WTC11 (cell line): ENCODE data around the gene BTBD2. TPM values are rescaled to one million over a fixed set of nuclear protein-coding genes. Genes with fewer than 3 reads are reported as not detected.

ENCODE experiments used
- ATAC-seq: fragments of 200-7000 bp; cut with Tn5 transposase; 2 replicates; pipeline ENCODE4 v1.10.0; 2021; ENCODE audit warnings: mild to moderate bottlenecking, moderate library complexity
- CTCF ChIA-PET: fragments of 300-600 bp; sonication (Branson Sonifier 250); formaldehyde crosslinking; loops from one replicate; lab custom pipeline; 2021; ENCODE audit warnings: antibody characterized with exemption; lab: Charles Lee
- POLR2A ChIA-PET: fragments of 350-600 bp; sonication (Branson Sonifier 250); formaldehyde crosslinking; loops from one replicate; lab custom pipeline; 2021; ENCODE audit warnings: antibody characterized with exemption; lab: Charles Lee
- DNase-seq: peaks from one replicate; pipeline ENCODE4 v3.0.0; 2021; ENCODE audit warnings: low spot score
- H3K27ac Mint-ChIP-seq: 2 replicates; pipeline ENCODE4 v1.8.0; 2021; ENCODE audit warnings: mixed read lengths
- H3K27me3 Mint-ChIP-seq: 2 replicates; pipeline ENCODE4 v1.8.0; 2021; ENCODE audit warnings: low read depth, mild to moderate bottlenecking, moderate library complexity, mixed read lengths
- H3K36me3 Mint-ChIP-seq: 2 replicates; pipeline ENCODE4 v1.8.0; 2021; ENCODE audit warnings: mixed read lengths
- H3K4me1 Mint-ChIP-seq: 2 replicates; pipeline ENCODE4 v1.8.0; 2022; ENCODE audit warnings: mixed read lengths
- H3K4me3 Mint-ChIP-seq: 2 replicates; pipeline ENCODE4 v1.8.0; 2021; ENCODE audit warnings: mild to moderate bottlenecking, moderate library complexity, mixed read lengths
- H3K9me3 Mint-ChIP-seq: 2 replicates; pipeline ENCODE4 v1.8.0; 2021; ENCODE audit warnings: mixed read lengths
- CREB1 ChIP-seq: sonication (generic); formaldehyde crosslinking; IDR thresholded peaks from 2 replicates; pipeline ENCODE4 v1.8.0; 2023; ENCODE audit warnings: mild to moderate bottlenecking, missing genetic modification reagents
- GABPB1 ChIP-seq: sonication (generic); formaldehyde crosslinking; IDR thresholded peaks from 2 replicates; pipeline ENCODE4 v1.8.1; 2023; ENCODE audit warnings: mild to moderate bottlenecking, missing genetic modification reagents
- JUN ChIP-seq: sonication (generic); formaldehyde crosslinking; IDR thresholded peaks from 2 replicates; pipeline ENCODE4 v1.8.0; 2023; ENCODE audit warnings: mild to moderate bottlenecking, missing genetic modification reagents
- RORB ChIP-seq: fragments of 250-450 bp; sonication (Bioruptor Pico); IDR thresholded peaks from 2 replicates; pipeline ENCODE4 v1.9.0; 2021; ENCODE audit warnings: mild to moderate bottlenecking
- SMAD4 ChIP-seq: sonication (generic); formaldehyde crosslinking; IDR thresholded peaks from 2 replicates; pipeline ENCODE4 v1.8.0; 2022; ENCODE audit warnings: mild to moderate bottlenecking, missing genetic modification reagents
- ZNF121 ChIP-seq: sonication (generic); formaldehyde crosslinking; IDR thresholded peaks from 2 replicates; pipeline ENCODE4 v1.8.0; 2023; ENCODE audit warnings: missing genetic modification reagents
- ZNF263 ChIP-seq: sonication (generic); formaldehyde crosslinking; IDR thresholded peaks from 2 replicates; pipeline ENCODE4 v1.8.1; 2022; ENCODE audit warnings: low read depth, mild to moderate bottlenecking, moderate library complexity, missing genetic modification reagents
- total RNA-seq: library from RNA; stranded (reverse); gene quantifications from 3 replicates; pipeline ENCODE4 v1.2.3, GENCODE V29; 2021
- TF ChIP-seq, protein P1 (sequence below): fragments of 250-450 bp; sonication (Bioruptor Pico); IDR thresholded peaks from 2 replicates; pipeline ENCODE4 v1.9.0; 2021; ENCODE audit warnings: mild to moderate bottlenecking
- TF ChIP-seq, protein P2 (sequence below): sonication (generic); formaldehyde crosslinking; IDR thresholded peaks from 2 replicates; pipeline ENCODE4 v1.8.0; 2023; ENCODE audit warnings: missing genetic modification reagents
- TF ChIP-seq, protein P3 (sequence below): fragments of 250-450 bp; sonication (Bioruptor Pico); IDR thresholded peaks from 2 replicates; pipeline ENCODE4 v1.9.0; 2021; ENCODE audit warnings: mild to moderate bottlenecking
- TF ChIP-seq, protein P4 (sequence below): sonication (generic); formaldehyde crosslinking; IDR thresholded peaks from 2 replicates; pipeline ENCODE4 v1.8.0; 2023; ENCODE audit warnings: mild to moderate bottlenecking, missing genetic modification reagents
- TF ChIP-seq, protein P5 (sequence below): fragments of 250-450 bp; sonication (Bioruptor Pico); IDR thresholded peaks from 2 replicates; pipeline ENCODE4 v1.8.0; 2021; ENCODE audit warnings: mild to moderate bottlenecking
- TF ChIP-seq, protein P6 (sequence below): sonication (generic); formaldehyde crosslinking; IDR thresholded peaks from 2 replicates; pipeline ENCODE4 v1.8.0; 2022; ENCODE audit warnings: mild to moderate bottlenecking, missing genetic modification reagents
- TF ChIP-seq, protein P7 (sequence below): fragments of 200-600 bp; IDR thresholded peaks from 2 replicates; pipeline ENCODE4 v1.8.0; 2022; ENCODE audit warnings: antibody characterized with exemption
- TF ChIP-seq, protein P8 (sequence below): sonication (generic); formaldehyde crosslinking; IDR thresholded peaks from 2 replicates; pipeline ENCODE4 v1.8.0; 2023; ENCODE audit warnings: missing genetic modification reagents, mild to moderate bottlenecking, borderline replicate concordance

Gene BTBD2
- total RNA-seq, 1 experiment from 2014 or later = 106 TPM

DNA sequence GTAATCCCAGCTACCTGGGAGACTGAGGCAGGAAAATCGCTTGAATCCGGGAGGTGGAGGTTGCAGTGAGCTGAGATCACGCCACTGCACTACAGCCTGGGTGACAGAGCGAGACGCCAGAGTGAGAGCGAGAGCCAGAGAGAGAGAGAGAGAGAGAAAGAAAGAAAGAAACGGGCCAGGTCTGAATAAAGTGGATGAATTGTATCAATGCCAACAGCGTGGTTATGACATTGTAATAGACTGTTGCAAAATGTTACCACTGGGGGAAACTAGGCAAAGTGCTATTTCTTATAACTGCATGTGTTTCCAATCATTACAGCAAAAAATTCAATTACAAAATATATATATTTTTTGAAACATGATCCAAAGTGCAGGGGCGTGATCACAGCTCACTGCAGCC lies 11.8 kb upstream of the BTBD2 start:
- peaks cover 10% of the 10 kb centered on the region for H3K36me3 Mint-ChIP-seq
- no peak for ATAC-seq
- H3K4me3 Mint-ChIP-seq = no peak overlapping the region
- CTCF ChIA-PET = no interaction called here
- H3K4me1 Mint-ChIP-seq = peaks cover 9% of the 10 kb centered on the region
- H3K27ac Mint-ChIP-seq = no peak overlapping the region
- H3K27me3 Mint-ChIP-seq = peaks cover 13% of the 10 kb centered on the region
- TF ChIP-seq, protein P1, sequence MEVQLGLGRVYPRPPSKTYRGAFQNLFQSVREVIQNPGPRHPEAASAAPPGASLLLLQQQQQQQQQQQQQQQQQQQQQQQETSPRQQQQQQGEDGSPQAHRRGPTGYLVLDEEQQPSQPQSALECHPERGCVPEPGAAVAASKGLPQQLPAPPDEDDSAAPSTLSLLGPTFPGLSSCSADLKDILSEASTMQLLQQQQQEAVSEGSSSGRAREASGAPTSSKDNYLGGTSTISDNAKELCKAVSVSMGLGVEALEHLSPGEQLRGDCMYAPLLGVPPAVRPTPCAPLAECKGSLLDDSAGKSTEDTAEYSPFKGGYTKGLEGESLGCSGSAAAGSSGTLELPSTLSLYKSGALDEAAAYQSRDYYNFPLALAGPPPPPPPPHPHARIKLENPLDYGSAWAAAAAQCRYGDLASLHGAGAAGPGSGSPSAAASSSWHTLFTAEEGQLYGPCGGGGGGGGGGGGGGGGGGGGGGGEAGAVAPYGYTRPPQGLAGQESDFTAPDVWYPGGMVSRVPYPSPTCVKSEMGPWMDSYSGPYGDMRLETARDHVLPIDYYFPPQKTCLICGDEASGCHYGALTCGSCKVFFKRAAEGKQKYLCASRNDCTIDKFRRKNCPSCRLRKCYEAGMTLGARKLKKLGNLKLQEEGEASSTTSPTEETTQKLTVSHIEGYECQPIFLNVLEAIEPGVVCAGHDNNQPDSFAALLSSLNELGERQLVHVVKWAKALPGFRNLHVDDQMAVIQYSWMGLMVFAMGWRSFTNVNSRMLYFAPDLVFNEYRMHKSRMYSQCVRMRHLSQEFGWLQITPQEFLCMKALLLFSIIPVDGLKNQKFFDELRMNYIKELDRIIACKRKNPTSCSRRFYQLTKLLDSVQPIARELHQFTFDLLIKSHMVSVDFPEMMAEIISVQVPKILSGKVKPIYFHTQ = no peak
- TF ChIP-seq, protein P2, sequence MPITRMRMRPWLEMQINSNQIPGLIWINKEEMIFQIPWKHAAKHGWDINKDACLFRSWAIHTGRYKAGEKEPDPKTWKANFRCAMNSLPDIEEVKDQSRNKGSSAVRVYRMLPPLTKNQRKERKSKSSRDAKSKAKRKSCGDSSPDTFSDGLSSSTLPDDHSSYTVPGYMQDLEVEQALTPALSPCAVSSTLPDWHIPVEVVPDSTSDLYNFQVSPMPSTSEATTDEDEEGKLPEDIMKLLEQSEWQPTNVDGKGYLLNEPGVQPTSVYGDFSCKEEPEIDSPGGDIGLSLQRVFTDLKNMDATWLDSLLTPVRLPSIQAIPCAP = no peak
- TF ChIP-seq GABPB1 (CRISPR knock-in tag) = no peak
- TF ChIP-seq, protein P3, sequence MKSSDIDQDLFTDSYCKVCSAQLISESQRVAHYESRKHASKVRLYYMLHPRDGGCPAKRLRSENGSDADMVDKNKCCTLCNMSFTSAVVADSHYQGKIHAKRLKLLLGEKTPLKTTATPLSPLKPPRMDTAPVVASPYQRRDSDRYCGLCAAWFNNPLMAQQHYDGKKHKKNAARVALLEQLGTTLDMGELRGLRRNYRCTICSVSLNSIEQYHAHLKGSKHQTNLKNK (CRISPR knock-in tag) = no peak
- TF ChIP-seq RORB (CRISPR knock-in tag) = no peak
- TF ChIP-seq SMAD4 (CRISPR knock-in tag) = no peak
- TF ChIP-seq, protein P4, sequence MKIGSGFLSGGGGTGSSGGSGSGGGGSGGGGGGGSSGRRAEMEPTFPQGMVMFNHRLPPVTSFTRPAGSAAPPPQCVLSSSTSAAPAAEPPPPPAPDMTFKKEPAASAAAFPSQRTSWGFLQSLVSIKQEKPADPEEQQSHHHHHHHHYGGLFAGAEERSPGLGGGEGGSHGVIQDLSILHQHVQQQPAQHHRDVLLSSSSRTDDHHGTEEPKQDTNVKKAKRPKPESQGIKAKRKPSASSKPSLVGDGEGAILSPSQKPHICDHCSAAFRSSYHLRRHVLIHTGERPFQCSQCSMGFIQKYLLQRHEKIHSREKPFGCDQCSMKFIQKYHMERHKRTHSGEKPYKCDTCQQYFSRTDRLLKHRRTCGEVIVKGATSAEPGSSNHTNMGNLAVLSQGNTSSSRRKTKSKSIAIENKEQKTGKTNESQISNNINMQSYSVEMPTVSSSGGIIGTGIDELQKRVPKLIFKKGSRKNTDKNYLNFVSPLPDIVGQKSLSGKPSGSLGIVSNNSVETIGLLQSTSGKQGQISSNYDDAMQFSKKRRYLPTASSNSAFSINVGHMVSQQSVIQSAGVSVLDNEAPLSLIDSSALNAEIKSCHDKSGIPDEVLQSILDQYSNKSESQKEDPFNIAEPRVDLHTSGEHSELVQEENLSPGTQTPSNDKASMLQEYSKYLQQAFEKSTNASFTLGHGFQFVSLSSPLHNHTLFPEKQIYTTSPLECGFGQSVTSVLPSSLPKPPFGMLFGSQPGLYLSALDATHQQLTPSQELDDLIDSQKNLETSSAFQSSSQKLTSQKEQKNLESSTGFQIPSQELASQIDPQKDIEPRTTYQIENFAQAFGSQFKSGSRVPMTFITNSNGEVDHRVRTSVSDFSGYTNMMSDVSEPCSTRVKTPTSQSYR (CRISPR knock-in tag) = no peak
- TF ChIP-seq ZNF121 = no peak
- TF ChIP-seq CREB1 = no peak
- no peak for TF ChIP-seq ZNF263
- TF ChIP-seq, protein P5, sequence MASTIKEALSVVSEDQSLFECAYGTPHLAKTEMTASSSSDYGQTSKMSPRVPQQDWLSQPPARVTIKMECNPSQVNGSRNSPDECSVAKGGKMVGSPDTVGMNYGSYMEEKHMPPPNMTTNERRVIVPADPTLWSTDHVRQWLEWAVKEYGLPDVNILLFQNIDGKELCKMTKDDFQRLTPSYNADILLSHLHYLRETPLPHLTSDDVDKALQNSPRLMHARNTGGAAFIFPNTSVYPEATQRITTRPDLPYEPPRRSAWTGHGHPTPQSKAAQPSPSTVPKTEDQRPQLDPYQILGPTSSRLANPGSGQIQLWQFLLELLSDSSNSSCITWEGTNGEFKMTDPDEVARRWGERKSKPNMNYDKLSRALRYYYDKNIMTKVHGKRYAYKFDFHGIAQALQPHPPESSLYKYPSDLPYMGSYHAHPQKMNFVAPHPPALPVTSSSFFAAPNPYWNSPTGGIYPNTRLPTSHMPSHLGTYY (CRISPR knock-in tag) = no peak
- no peak for TF ChIP-seq JUN
- TF ChIP-seq, protein P6, sequence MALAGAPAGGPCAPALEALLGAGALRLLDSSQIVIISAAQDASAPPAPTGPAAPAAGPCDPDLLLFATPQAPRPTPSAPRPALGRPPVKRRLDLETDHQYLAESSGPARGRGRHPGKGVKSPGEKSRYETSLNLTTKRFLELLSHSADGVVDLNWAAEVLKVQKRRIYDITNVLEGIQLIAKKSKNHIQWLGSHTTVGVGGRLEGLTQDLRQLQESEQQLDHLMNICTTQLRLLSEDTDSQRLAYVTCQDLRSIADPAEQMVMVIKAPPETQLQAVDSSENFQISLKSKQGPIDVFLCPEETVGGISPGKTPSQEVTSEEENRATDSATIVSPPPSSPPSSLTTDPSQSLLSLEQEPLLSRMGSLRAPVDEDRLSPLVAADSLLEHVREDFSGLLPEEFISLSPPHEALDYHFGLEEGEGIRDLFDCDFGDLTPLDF (CRISPR knock-in tag) = no peak
- TF ChIP-seq, protein P7, sequence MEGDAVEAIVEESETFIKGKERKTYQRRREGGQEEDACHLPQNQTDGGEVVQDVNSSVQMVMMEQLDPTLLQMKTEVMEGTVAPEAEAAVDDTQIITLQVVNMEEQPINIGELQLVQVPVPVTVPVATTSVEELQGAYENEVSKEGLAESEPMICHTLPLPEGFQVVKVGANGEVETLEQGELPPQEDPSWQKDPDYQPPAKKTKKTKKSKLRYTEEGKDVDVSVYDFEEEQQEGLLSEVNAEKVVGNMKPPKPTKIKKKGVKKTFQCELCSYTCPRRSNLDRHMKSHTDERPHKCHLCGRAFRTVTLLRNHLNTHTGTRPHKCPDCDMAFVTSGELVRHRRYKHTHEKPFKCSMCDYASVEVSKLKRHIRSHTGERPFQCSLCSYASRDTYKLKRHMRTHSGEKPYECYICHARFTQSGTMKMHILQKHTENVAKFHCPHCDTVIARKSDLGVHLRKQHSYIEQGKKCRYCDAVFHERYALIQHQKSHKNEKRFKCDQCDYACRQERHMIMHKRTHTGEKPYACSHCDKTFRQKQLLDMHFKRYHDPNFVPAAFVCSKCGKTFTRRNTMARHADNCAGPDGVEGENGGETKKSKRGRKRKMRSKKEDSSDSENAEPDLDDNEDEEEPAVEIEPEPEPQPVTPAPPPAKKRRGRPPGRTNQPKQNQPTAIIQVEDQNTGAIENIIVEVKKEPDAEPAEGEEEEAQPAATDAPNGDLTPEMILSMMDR = no peak
- TF ChIP-seq, protein P8, sequence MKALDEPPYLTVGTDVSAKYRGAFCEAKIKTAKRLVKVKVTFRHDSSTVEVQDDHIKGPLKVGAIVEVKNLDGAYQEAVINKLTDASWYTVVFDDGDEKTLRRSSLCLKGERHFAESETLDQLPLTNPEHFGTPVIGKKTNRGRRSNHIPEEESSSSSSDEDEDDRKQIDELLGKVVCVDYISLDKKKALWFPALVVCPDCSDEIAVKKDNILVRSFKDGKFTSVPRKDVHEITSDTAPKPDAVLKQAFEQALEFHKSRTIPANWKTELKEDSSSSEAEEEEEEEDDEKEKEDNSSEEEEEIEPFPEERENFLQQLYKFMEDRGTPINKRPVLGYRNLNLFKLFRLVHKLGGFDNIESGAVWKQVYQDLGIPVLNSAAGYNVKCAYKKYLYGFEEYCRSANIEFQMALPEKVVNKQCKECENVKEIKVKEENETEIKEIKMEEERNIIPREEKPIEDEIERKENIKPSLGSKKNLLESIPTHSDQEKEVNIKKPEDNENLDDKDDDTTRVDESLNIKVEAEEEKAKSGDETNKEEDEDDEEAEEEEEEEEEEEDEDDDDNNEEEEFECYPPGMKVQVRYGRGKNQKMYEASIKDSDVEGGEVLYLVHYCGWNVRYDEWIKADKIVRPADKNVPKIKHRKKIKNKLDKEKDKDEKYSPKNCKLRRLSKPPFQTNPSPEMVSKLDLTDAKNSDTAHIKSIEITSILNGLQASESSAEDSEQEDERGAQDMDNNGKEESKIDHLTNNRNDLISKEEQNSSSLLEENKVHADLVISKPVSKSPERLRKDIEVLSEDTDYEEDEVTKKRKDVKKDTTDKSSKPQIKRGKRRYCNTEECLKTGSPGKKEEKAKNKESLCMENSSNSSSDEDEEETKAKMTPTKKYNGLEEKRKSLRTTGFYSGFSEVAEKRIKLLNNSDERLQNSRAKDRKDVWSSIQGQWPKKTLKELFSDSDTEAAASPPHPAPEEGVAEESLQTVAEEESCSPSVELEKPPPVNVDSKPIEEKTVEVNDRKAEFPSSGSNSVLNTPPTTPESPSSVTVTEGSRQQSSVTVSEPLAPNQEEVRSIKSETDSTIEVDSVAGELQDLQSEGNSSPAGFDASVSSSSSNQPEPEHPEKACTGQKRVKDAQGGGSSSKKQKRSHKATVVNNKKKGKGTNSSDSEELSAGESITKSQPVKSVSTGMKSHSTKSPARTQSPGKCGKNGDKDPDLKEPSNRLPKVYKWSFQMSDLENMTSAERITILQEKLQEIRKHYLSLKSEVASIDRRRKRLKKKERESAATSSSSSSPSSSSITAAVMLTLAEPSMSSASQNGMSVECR (CRISPR knock-in tag) = no peak
- TF ChIP-seq, all 79 proteins: peak for 0
- H3K9me3 Mint-ChIP-seq = peaks cover 9% of the 10 kb centered on the region; the same call in 1 of the 2 replicates
- DNase-seq = no peak
- POLR2A ChIA-PET = no interaction called here
